Measurements from ENCODE around the gene BRAF. TPM values are rescaled to one million over a fixed set of nuclear protein-coding genes. Genes with fewer than 3 reads are reported as not detected.
"Not testable (repeated sequence)": the region's sequence is repeated elsewhere in the genome, so short reads cannot be mapped to it uniquely, and the experiment has no call there.

BRAF gene
- total and polyA plus RNA-seq, 2 donors (not counting 3 experiments of a cell fraction or from before 2014, with no cell fraction given), result 6.6 to 26.2 TPM

DNA sequence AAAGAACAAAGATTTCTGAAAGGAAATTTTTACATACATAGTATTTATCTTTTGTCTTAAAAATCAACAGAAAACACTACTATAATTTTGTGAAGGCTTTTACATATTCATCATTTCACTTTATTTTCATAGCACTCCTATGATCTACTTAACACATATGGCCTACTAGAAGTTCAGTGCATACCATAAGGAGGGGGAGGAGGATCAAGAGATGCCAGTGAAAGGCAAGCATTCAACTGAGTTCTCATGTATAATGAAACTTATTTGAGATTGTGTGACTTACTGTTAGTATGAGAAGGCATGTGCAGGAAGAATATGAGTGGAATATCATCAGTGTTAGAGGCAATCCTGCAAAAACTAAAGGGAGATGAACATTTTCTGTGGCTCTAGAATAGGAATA lies 10.6 kb downstream of the BRAF start:
- Histone ChIP-seq H3K9me1 (replicated peaks; ENCODE audit: control insufficient read depth, extremely low read depth, insufficient read depth, low read length) (no peaks in the 10 kb centered on the region), H4K20me1 (replicated peaks; ENCODE audit: control insufficient read depth, extremely low read depth, insufficient read depth, low read length) (peaks cover 2% of the 10 kb centered on the region), H3K27me3 (ENCODE audit: control insufficient read depth in 2 of 2, insufficient read depth in 2 of 2, low read length in 2 of 2) (no peaks in the 10 kb centered on the region), H3K9ac (replicated peaks; ENCODE audit: extremely low read depth, insufficient read depth, low read length) (no peak overlapping the region), H3K4me1 (ENCODE audit: control insufficient read depth, extremely low read depth, insufficient read depth, low read length) (peaks cover 2% of the 10 kb centered on the region), H3K4me2 (ENCODE audit: insufficient read depth, low read length) (no peak overlapping the region), H2AFZ (ENCODE audit: low read depth, low read length) (no peak overlapping the region), H3K4me3 (replicated peaks in 1 of 3; ENCODE audit: insufficient read depth in 1 of 3, low read depth in 1 of 3, low read length in 3 of 3) (no peak overlapping the region), H3K36me3 (ENCODE audit: control insufficient read depth in 2 of 2, extremely low read depth in 1 of 2, insufficient read depth in 2 of 2, low read length in 2 of 2) (no peaks in the 10 kb centered on the region), H3K79me2 (ENCODE audit: control insufficient read depth, insufficient read depth, low read length) (peaks cover 80% of the 10 kb centered on the region), H3K9me3 (replicated peaks; ENCODE audit: control insufficient read depth, insufficient read depth, low read length) (no peaks in the 10 kb centered on the region), H3K27ac (ENCODE audit: insufficient read depth, low read depth, low read length) (no peak overlapping the region)
- dilution Hi-C loops (cut with MboI; ENCODE audit: extremely low pct_ligation_motif_present, low sequenced_read_pairs), result no loop called here
- TF ChIP-seq POLR2AphosphoS5 (IDR thresholded peaks at IDR 0.05; ENCODE audit: insufficient read depth, low read depth, low read length), result no peak
- no peak for TF ChIP-seq EZH2 (IDR thresholded peaks at IDR 0.05; ENCODE audit: borderline replicate concordance, low read depth, low read length, severe bottlenecking)
- TF ChIP-seq POLR2A (IDR thresholded peaks at IDR 0.05; ENCODE audit: low read depth, low read length), result no peak
- BruUV-seq (replicated peaks), result no TSS peak
- FAIRE-seq, result no peak
- ChIA-PET CTCF (no interaction called here), POLR2A (no interaction called here)
- no peak for DNase-seq (ENCODE audit: low read depth, low spot score)
- intact Hi-C loops (cut with micrococcal nuclease), result no loop called here

DNA sequence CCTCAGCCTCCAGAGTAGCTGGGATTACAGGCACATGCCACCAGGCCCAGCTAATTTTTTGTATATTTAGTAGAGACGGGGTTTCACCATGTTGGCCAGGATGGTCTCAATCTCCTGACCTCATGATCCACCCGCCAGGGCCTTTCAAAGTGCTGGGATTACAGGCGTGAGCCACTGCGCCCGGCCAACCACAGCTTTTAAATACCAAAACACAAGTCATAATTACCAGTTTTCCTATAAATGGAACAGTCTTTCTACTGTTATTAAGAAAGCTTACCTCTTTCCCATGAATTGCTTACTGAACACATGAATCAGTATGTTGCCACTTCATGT lies 11.2 kb downstream of the BRAF start:
- FAIRE-seq; H3K9ac ChIP-seq (replicated peaks; ENCODE audit: extremely low read depth, insufficient read depth, low read length); H3K4me3 ChIP-seq (replicated peaks in 1 of 3; ENCODE audit: insufficient read depth in 1 of 3, low read depth in 1 of 3, low read length in 3 of 3); H3K36me3 ChIP-seq (ENCODE audit: control insufficient read depth in 2 of 2, extremely low read depth in 1 of 2, insufficient read depth in 2 of 2, low read length in 2 of 2); DNase-seq (ENCODE audit: low read depth, low spot score); H3K27me3 ChIP-seq (ENCODE audit: control insufficient read depth in 2 of 2, insufficient read depth in 2 of 2, low read length in 2 of 2); intact Hi-C loops (cut with micrococcal nuclease); H3K9me1 ChIP-seq (replicated peaks; ENCODE audit: control insufficient read depth, extremely low read depth, insufficient read depth, low read length); BruUV-seq (replicated peaks); H2AFZ ChIP-seq (ENCODE audit: low read depth, low read length); POLR2A ChIA-PET; H3K27ac ChIP-seq (ENCODE audit: insufficient read depth, low read depth, low read length); dilution Hi-C loops (cut with MboI; ENCODE audit: extremely low pct_ligation_motif_present, low sequenced_read_pairs); CTCF ChIA-PET; H4K20me1 ChIP-seq (replicated peaks; ENCODE audit: control insufficient read depth, extremely low read depth, insufficient read depth, low read length); H3K9me3 ChIP-seq (replicated peaks; ENCODE audit: control insufficient read depth, insufficient read depth, low read length); H3K4me2 ChIP-seq (ENCODE audit: insufficient read depth, low read length); H3K4me1 ChIP-seq (ENCODE audit: control insufficient read depth, extremely low read depth, insufficient read depth, low read length): not testable (repeated sequence)
- H3K79me2 ChIP-seq (ENCODE audit: control insufficient read depth, insufficient read depth, low read length), result peaks cover 77% of the 10 kb centered on the region

Measured in endothelial cell of umbilical vein (primary cell).